ENCODE data around the gene DDX42. TPM values are rescaled to one million over a fixed set of nuclear protein-coding genes. Genes with fewer than 3 reads are reported as not detected.
"Not testable (repeated sequence)": the region's sequence is repeated elsewhere in the genome, so short reads cannot be mapped to it uniquely, and the experiment has no call there.

The DDX42 gene
- total RNA-seq, 1 donor from 2014 or later, result 123 TPM

DNA sequence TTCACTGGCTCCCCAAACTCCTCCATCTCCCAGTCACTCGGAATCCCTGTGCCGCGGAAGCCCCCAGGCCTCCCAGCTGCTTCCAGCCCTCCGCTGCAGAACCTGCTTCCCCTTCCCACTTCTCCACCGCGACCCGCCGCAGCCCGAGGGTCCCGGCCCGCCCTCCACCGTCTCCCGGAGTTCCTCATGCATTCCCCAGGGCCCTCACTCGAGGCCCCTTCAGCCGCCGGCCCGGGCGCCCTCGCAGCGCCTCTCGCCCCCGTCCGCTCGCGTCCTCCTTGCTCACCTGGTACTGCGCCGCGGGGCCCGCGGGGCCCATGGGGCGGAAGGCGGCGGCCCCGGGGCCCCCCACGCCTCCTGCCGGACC is 68.2 kb downstream of the DDX42 start:
- H3K4me3 Mint-ChIP-seq (ENCODE audit: unreplicated experiment), result peak overlapping the region; percentile 97
- peaks cover 41% of the 10 kb centered on the region for H3K4me1 Mint-ChIP-seq (ENCODE audit: unreplicated experiment)
- no peaks in the 10 kb centered on the region for H3K9me3 Mint-ChIP-seq (ENCODE audit: unreplicated experiment)
- H3K27me3 Mint-ChIP-seq (ENCODE audit: unreplicated experiment), result no peaks in the 10 kb centered on the region
- TF ChIP-seq, protein P1, sequence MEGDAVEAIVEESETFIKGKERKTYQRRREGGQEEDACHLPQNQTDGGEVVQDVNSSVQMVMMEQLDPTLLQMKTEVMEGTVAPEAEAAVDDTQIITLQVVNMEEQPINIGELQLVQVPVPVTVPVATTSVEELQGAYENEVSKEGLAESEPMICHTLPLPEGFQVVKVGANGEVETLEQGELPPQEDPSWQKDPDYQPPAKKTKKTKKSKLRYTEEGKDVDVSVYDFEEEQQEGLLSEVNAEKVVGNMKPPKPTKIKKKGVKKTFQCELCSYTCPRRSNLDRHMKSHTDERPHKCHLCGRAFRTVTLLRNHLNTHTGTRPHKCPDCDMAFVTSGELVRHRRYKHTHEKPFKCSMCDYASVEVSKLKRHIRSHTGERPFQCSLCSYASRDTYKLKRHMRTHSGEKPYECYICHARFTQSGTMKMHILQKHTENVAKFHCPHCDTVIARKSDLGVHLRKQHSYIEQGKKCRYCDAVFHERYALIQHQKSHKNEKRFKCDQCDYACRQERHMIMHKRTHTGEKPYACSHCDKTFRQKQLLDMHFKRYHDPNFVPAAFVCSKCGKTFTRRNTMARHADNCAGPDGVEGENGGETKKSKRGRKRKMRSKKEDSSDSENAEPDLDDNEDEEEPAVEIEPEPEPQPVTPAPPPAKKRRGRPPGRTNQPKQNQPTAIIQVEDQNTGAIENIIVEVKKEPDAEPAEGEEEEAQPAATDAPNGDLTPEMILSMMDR (IDR thresholded peaks at IDR 0.05), result no peak
- no peak for DNase-seq (ENCODE audit: extremely low spot score, unreplicated experiment)
- H3K27ac Mint-ChIP-seq (ENCODE audit: unreplicated experiment), result peak overlapping the region; percentile 93
- H3K36me3 Mint-ChIP-seq (ENCODE audit: unreplicated experiment), result peaks cover under 1% of the 10 kb centered on the region

DNA sequence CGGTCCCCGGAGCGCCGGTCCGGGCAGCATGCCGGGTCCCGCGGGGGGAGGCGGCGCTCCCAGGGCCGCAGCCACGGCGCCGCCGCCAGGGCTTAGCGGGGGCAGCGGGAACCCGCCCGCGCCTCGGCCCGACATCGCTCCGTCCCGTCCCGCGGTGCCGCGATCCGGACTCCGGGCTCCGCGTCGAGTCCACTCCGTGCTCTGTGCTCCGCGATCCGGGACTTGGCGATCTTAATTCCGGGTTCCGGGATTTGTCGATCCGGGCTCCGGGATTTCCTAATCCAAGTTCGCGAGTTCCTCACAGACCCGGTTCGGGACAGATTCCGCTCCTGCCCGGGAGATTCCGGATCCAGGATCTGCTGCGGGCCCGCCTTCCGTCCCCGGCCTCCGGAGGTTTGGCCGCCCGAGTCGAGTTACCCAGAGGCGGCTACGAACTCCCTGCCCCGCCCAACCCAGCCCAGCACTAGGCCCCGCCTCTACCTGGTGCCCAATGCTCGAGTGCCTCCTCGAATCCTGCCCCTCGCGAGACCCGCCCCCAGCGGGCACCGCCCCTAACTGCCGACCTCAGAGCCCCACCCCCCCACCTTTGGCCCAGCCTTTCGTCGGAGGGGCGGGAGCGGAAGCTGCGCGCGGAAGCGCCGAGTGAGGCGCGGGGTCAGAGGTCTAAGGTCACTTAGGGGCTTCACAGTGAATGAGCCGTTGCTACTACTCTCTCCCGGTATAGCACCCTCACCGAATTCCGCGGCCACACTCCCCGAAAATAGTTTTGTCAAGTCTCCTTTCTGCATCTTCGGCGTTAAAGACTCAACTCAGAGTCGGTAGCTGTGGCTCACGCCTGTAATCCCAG is 68.8 kb downstream of the DDX42 start, which contains the start of gene SMARCD2:
Gene SMARCD2, minus strand, starts transcription at position 146 of the 847 bp plus-strand sequence. Its CDS starts 11 bp downstream, at position 135.
- TF ChIP-seq, protein P1 (IDR thresholded peaks at IDR 0.05), result no peak
- no peaks in the 10 kb centered on the region for H3K9me3 Mint-ChIP-seq (ENCODE audit: unreplicated experiment)
- no peaks in the 10 kb centered on the region for H3K27me3 Mint-ChIP-seq (ENCODE audit: unreplicated experiment)
- peak; percentile 99 for DNase-seq (ENCODE audit: extremely low spot score, unreplicated experiment)
- H3K36me3 Mint-ChIP-seq (ENCODE audit: unreplicated experiment), result no peaks in the 10 kb centered on the region
- peak within 1 kb of the TSS; percentile 93 for H3K27ac Mint-ChIP-seq (ENCODE audit: unreplicated experiment)
- peaks cover 41% of the 10 kb centered on the region for H3K4me1 Mint-ChIP-seq (ENCODE audit: unreplicated experiment)
- peak within 1 kb of the TSS; percentile 97 for H3K4me3 Mint-ChIP-seq (ENCODE audit: unreplicated experiment)

DNA sequence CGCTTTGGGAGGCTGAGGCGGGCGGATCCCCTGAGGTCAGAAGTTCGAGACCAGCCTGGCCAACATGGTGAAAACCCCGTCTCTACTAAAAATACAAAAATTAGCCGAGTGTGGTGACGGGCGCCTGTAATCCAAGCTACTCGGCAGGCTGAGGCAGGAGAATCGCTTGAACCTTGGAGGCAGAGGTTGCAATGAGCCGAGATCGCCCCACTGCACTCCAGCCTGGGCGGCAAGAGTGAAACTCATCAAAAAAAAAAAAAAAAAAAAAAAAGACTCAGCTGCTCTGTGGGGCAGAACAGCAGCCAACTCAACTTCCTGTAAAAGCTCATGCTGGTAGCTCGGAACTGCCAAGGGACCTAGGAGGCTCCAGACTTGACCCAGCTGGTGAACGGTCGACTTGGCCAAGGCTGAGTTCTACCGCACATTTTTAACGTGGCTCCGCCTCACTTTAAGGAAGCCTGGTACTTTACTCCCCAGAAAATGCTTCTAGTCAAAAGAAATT is 69.5 kb downstream of the DDX42 start:
- DNase-seq (ENCODE audit: extremely low spot score, unreplicated experiment); H3K9me3 Mint-ChIP-seq (ENCODE audit: unreplicated experiment); H3K36me3 Mint-ChIP-seq (ENCODE audit: unreplicated experiment); H3K27me3 Mint-ChIP-seq (ENCODE audit: unreplicated experiment): not testable (repeated sequence)
- H3K4me3 Mint-ChIP-seq (ENCODE audit: unreplicated experiment), result peak overlapping the region; percentile 77
- H3K4me1 Mint-ChIP-seq (ENCODE audit: unreplicated experiment), result peaks cover 39% of the 10 kb centered on the region
- peak overlapping the region; percentile 92 for H3K27ac Mint-ChIP-seq (ENCODE audit: unreplicated experiment)

DNA sequence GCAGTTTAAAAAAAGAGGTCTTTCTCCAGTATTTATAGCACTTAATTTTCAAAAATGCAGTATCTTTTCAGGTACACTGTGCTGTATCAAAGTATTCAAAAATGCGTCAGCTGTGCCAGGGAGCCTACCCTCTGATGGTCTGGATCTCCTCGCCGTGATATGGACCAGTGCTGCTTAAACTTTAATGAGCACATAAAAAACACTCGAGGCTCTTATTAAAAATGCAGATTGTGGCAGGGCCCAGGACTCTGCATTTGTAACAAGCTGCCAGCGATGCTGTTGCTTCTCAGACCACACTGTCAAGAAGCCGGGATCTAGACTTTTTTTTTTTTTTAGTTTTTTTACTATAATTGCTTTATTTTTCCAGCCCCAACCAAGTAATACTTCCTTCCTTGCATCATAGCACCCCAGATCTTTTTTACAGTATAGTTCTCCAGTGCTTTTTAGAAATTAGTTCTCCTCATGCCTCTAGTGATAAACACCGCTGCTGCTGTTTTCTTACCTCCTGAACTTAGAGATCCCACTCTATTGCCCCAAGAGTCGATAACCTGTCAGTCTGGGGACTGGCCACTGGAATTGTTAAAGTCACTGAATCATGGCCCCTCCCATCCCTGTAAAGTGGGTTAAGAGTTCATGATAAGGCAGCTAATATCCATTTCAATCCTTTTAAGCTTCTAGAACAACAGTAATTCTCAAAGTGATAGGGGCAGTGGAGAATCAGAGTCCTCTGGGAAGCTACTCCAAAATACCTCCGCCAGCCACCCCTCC is 70.1 kb downstream of the DDX42 start:
- H3K4me3 Mint-ChIP-seq (ENCODE audit: unreplicated experiment), result peak overlapping the region; percentile 77
- DNase-seq (ENCODE audit: extremely low spot score, unreplicated experiment), result no peak
- no peaks in the 10 kb centered on the region for H3K9me3 Mint-ChIP-seq (ENCODE audit: unreplicated experiment)
- TF ChIP-seq, protein P1 (IDR thresholded peaks at IDR 0.05), result no peak
- H3K27me3 Mint-ChIP-seq (ENCODE audit: unreplicated experiment), result no peaks in the 10 kb centered on the region
- H3K36me3 Mint-ChIP-seq (ENCODE audit: unreplicated experiment), result no peaks in the 10 kb centered on the region
- H3K4me1 Mint-ChIP-seq (ENCODE audit: unreplicated experiment), result peaks cover 35% of the 10 kb centered on the region
- H3K27ac Mint-ChIP-seq (ENCODE audit: unreplicated experiment), result peak overlapping the region; percentile 92

DNA sequence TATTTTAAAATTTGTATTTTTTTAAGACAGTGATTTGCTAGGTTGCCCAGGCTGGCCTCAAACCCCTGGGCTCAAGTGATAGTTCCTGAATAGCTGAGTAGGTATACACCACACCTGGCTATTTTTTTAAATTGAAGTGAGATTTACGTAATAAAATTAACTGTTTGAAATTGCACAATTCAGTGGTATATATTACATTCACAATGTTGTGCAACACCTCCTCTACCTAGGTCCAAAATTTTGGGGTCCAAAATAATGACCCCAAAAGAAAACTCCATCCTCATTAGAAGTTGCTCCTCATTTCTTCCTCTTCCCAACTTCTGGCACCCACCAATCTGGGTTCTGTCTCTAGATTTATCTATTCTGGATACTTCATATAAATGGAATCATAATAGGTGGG is 71.5 kb downstream of the DDX42 start:
- H3K27me3 Mint-ChIP-seq (ENCODE audit: unreplicated experiment), result no peaks in the 10 kb centered on the region
- H3K4me3 Mint-ChIP-seq (ENCODE audit: unreplicated experiment), result no peak overlapping the region
- H3K4me1 Mint-ChIP-seq (ENCODE audit: unreplicated experiment), result peaks cover 29% of the 10 kb centered on the region
- no peaks in the 10 kb centered on the region for H3K36me3 Mint-ChIP-seq (ENCODE audit: unreplicated experiment)
- TF ChIP-seq, protein P1 (IDR thresholded peaks at IDR 0.05), result no peak
- no peak for DNase-seq (ENCODE audit: extremely low spot score, unreplicated experiment)
- no peak overlapping the region for H3K27ac Mint-ChIP-seq (ENCODE audit: unreplicated experiment)
- no peaks in the 10 kb centered on the region for H3K9me3 Mint-ChIP-seq (ENCODE audit: unreplicated experiment)

All from osteocyte (in vitro differentiated cells).